ENCODE results near the gene ALK. TPM values are rescaled to one million over a fixed set of nuclear protein-coding genes. Genes with fewer than 3 reads are reported as not detected.

The ALK gene
- total and polyA plus RNA-seq, 2 experiments from 2014 or later, result 0.35 TPM; not detected in 1

GRCh38 chr2:29184531-29184930 is 736.9 kb downstream of the ALK start:
- Histone ChIP-seq H3K4me3 (no peak overlapping the region), H3K4me2 (no peak overlapping the region), H3K4me1 (ENCODE audit: insufficient read depth) (no peaks in the 10 kb centered on the region), H3K79me2 (replicated peaks; ENCODE audit: insufficient read depth) (no peaks in the 10 kb centered on the region), H4K20me1 (replicated peaks; ENCODE audit: insufficient read depth) (no peaks in the 10 kb centered on the region), H3K27ac (ENCODE audit: low read depth) (no peak overlapping the region), H3K36me3 (ENCODE audit: insufficient read depth) (no peaks in the 10 kb centered on the region), H3K27me3 (ENCODE audit: insufficient read depth) (no peaks in the 10 kb centered on the region), H3K9me2 (ENCODE audit: insufficient read depth) (no peaks in the 10 kb centered on the region), H2AFZ (no peak overlapping the region), H3F3A (replicated peaks; ENCODE audit: low read depth) (no peaks in the 10 kb centered on the region)
- Mint-ChIP-seq H3K9me3 (peaks cover 8% of the 10 kb centered on the region), H3K27me3 (ENCODE audit: insufficient read depth, low read depth, poor library complexity) (no peaks in the 10 kb centered on the region), H3K4me1 (no peaks in the 10 kb centered on the region), H3K27ac (no peak overlapping the region), H3K4me3 (no peak overlapping the region), H3K36me3 (ENCODE audit: low read depth) (no peaks in the 10 kb centered on the region)
- no peak for DNase-seq (ENCODE audit: low spot score)
- TF ChIP-seq ZNF114 (CRISPR knock-in tag; IDR thresholded peaks at IDR 0.05) (no peak), ZNF462 (CRISPR knock-in tag; IDR thresholded peaks at IDR 0.05) (no peak), EZH2phosphoT487 (IDR thresholded peaks at IDR 0.05; ENCODE audit: unreplicated experiment) (no peak), CTCF (conservative IDR thresholded peaks at IDR 0.05; ENCODE audit: low read depth in 2 of 2) (no peak), CREB1 (CRISPR knock-in tag; IDR thresholded peaks at IDR 0.05; ENCODE audit: low read depth) (no peak), STAT1 (IDR thresholded peaks at IDR 0.05; ENCODE audit: unreplicated experiment) (no peak), REST (IDR thresholded peaks at IDR 0.05; ENCODE audit: unreplicated experiment) (no peak), NANOG (IDR thresholded peaks at IDR 0.05; ENCODE audit: borderline replicate concordance) (no peak)
- no peak for ATAC-seq
